PC-9 (cell line): ENCODE data around the gene RAP1B. TPM values are rescaled to one million over a fixed set of nuclear protein-coding genes. Genes with fewer than 3 reads are reported as not detected.

ENCODE experiments used
- BruUV-seq: library from RNA; stranded (reverse); fragments of 400-500 nt; replicated peaks from 2 replicates; lab custom pipeline; 2021; lab: Mats Ljungman, UMichigan
- CTCF ChIA-PET: fragments of 300-600 bp; sonication (Branson Sonifier 250); formaldehyde crosslinking; loops from one replicate; lab custom pipeline; 2022; ENCODE audit warnings: antibody characterized with exemption; lab: Charles Lee
- POLR2A ChIA-PET: fragments of 300-600 bp; sonication (Branson Sonifier 250); formaldehyde crosslinking; loops from one replicate; lab custom pipeline; 2022; ENCODE audit warnings: antibody characterized with exemption; ENCODE audit not compliant: unreplicated experiment; lab: Charles Lee
- DNase-seq, 2 experiments: peaks; one replicate each; pipeline versions ENCODE4 v3.0.0 to v3.0.0-alpha.2; 2015 to 2022; ENCODE audit warnings: mixed read lengths in 1 of 2
- H2AFZ ChIP-seq: fragments of 200-600 bp; sonication (generic); 2 replicates; pipeline ENCODE4 v1.8.1; 2017; ENCODE audit warnings: antibody characterized with exemption
- H3F3A ChIP-seq: fragments of 200-600 bp; sonication (generic); 2 replicates; pipeline ENCODE4 v1.8.1; 2017; ENCODE audit warnings: antibody characterized with exemption, mild to moderate bottlenecking, low read depth; ENCODE audit not compliant: insufficient read depth
- H3K27ac ChIP-seq: fragments of 200-600 bp; sonication (generic); 2 replicates; pipeline ENCODE4 v1.6.1; 2016; ENCODE audit warnings: mixed run types
- H3K27me3 ChIP-seq: fragments of 200-600 bp; sonication (generic); 2 replicates; pipeline ENCODE4 v1.6.1; 2016; ENCODE audit warnings: low read depth, mixed run types; ENCODE audit not compliant: insufficient read depth
- H3K36me3 ChIP-seq: fragments of 200-600 bp; sonication (generic); 2 replicates; pipeline ENCODE4 v1.6.1; 2016; ENCODE audit warnings: low read depth, mixed run types
- H3K4me1 ChIP-seq: fragments of 200-600 bp; sonication (generic); replicated peaks from 2 replicates; pipeline ENCODE4 v1.6.1; 2016; ENCODE audit warnings: mixed run types; ENCODE audit not compliant: insufficient read depth
- H3K4me2 ChIP-seq: fragments of 200-600 bp; sonication (generic); 2 replicates; pipeline ENCODE4 v1.6.1; 2017; ENCODE audit warnings: mixed run types
- H3K4me3 ChIP-seq: fragments of 200-600 bp; sonication (generic); 2 replicates; pipeline ENCODE4 v1.6.1; 2016; ENCODE audit warnings: mixed run types
- H3K79me2 ChIP-seq: fragments of 200-600 bp; sonication (generic); 2 replicates; pipeline ENCODE4 v1.6.1; 2017; ENCODE audit warnings: low read depth, mixed run types
- H3K9me2 ChIP-seq: fragments of 200-600 bp; sonication (generic); 2 replicates; pipeline ENCODE4 v1.8.1; 2017; ENCODE audit warnings: mild to moderate bottlenecking; ENCODE audit not compliant: insufficient read depth
- H3K9me3 ChIP-seq: fragments of 200-600 bp; sonication (generic); 2 replicates; pipeline ENCODE4 v1.8.1; 2016; ENCODE audit warnings: low read depth; ENCODE audit not compliant: insufficient read depth
- H4K20me1 ChIP-seq: fragments of 200-600 bp; sonication (generic); 2 replicates; pipeline ENCODE4 v1.8.1; 2017; ENCODE audit not compliant: insufficient read depth
- CTCF ChIP-seq: fragments of 200-600 bp; sonication (generic); conservative IDR thresholded peaks from 2 replicates; pipeline ENCODE4 v1.6.1; 2017; ENCODE audit warnings: mixed run types, antibody characterized with exemption, mild to moderate bottlenecking, moderate library complexity
- EZH2 ChIP-seq: fragments of 200-600 bp; sonication (generic); IDR thresholded peaks from 2 replicates; pipeline ENCODE4 v1.8.0; 2017; ENCODE audit warnings: antibody characterized with exemption, low read depth
- intact Hi-C: fragments of 100-400 bp; cut with micrococcal nuclease; formaldehyde crosslinking; loops from one replicate; pipeline ENCODE4 v1.10.0; 2022; ENCODE audit not compliant: unreplicated experiment
- total RNA-seq: library from RNA; stranded (reverse); gene quantifications from 2 replicates; pipeline ENCODE4 v1.2.3, GENCODE V29; 2021

RAP1B gene
- total RNA-seq, 1 experiment from 2014 or later = 89.7 TPM

- ChIA-PET CTCF (interaction anchor here (0.6 kb wide), 1 partner anchor 22 kb away, joined by 3 read pairs; no protein-coding TSS in a partner anchor), POLR2A (interaction anchor here (0.7 kb wide), 1 partner anchor 19 kb away, joined by 6 read pairs; no protein-coding TSS in a partner anchor)
- TF ChIP-seq CTCF (no peak), EZH2 (no peak)
- Histone ChIP-seq H3K36me3 (no peaks in the 10 kb centered on the region), H3K27me3 (no peaks in the 10 kb centered on the region), H3F3A (no peaks in the 10 kb centered on the region), H3K79me2 (no peaks in the 10 kb centered on the region), H3K9me2 (no peaks in the 10 kb centered on the region), H3K4me1 (no peaks in the 10 kb centered on the region), H3K27ac (no peak overlapping the region), H3K4me2 (no peak overlapping the region), H3K9me3 (peaks cover 21% of the 10 kb centered on the region), H3K4me3 (no peak overlapping the region), H2AFZ (no peak overlapping the region), H4K20me1 (no peaks in the 10 kb centered on the region)
- intact Hi-C loops = no loop called here
- DNase-seq = no peak
- BruUV-seq = no TSS peak
Observed at GRCh38 chr12:68591734-68592418, 18.8 kb upstream of the RAP1B start.

- Histone ChIP-seq H3K4me1 (no peaks in the 10 kb centered on the region), H4K20me1 (no peaks in the 10 kb centered on the region), H3K27me3 (no peaks in the 10 kb centered on the region), H3K4me3 (no peak overlapping the region), H3K27ac (no peak overlapping the region), H2AFZ (no peak overlapping the region), H3K9me2 (no peaks in the 10 kb centered on the region), H3F3A (no peaks in the 10 kb centered on the region), H3K4me2 (no peak overlapping the region), H3K9me3 (peaks cover 4% of the 10 kb centered on the region; the same call in 1 of the 2 replicates), H3K79me2 (no peaks in the 10 kb centered on the region), H3K36me3 (no peaks in the 10 kb centered on the region)
- TF ChIP-seq EZH2 (no peak), CTCF (no peak)
- no peak for DNase-seq
- CTCF ChIA-PET = no interaction called here
- no TSS peak for BruUV-seq
- POLR2A ChIA-PET = no interaction called here
- intact Hi-C loops = no loop called here
Observed at GRCh38 chr12:68595241-68595640, 15.5 kb upstream of the RAP1B start.

- ChIA-PET POLR2A (no interaction called here), CTCF (no interaction called here)
- H3K36me3 ChIP-seq = no peaks in the 10 kb centered on the region
- intact Hi-C loops = no loop called here
- no peaks in the 10 kb centered on the region for H3K9me3 ChIP-seq
- no peaks in the 10 kb centered on the region for H3K79me2 ChIP-seq
- H4K20me1 ChIP-seq = no peaks in the 10 kb centered on the region
- H3K4me3 ChIP-seq = no peak overlapping the region
- no peak overlapping the region for H3K27ac ChIP-seq
- no TSS peak for BruUV-seq
- no peak overlapping the region for H3K4me2 ChIP-seq
- no peaks in the 10 kb centered on the region for H3F3A ChIP-seq
- no peaks in the 10 kb centered on the region for H3K4me1 ChIP-seq
- H3K9me2 ChIP-seq = no peaks in the 10 kb centered on the region
- TF ChIP-seq EZH2 (no peak), CTCF (no peak)
- no peaks in the 10 kb centered on the region for H3K27me3 ChIP-seq
- no peak overlapping the region for H2AFZ ChIP-seq
- DNase-seq = no peak
Observed at GRCh38 chr12:68601767-68602166, 8.9 kb upstream of the RAP1B start.
